SJCRH30 (cell line): ENCODE measurements around the gene AHCYL2. TPM values are rescaled to one million over a fixed set of nuclear protein-coding genes. Genes with fewer than 3 reads are reported as not detected.
"Not testable (repeated sequence)": the region's sequence is repeated elsewhere in the genome, so short reads cannot be mapped to it uniquely, and the experiment has no call there.

ENCODE experiments used
- DNase-seq, 2 experiments: peaks; one replicate each; pipeline ENCODE4 v3.0.0-alpha.2; 2015 to 2020
- H3K27ac ChIP-seq: fragments of 250-450 bp; sonication (Bioruptor Pico); 2 replicates; pipeline ENCODE4 v1.5.1; 2020; ENCODE audit warnings: mild to moderate bottlenecking, moderate library complexity
- H3K27me3 ChIP-seq: fragments of 250-450 bp; sonication (Bioruptor Pico); 2 replicates; pipeline ENCODE4 v1.5.1; 2020; ENCODE audit warnings: mild to moderate bottlenecking, moderate library complexity
- H3K36me3 ChIP-seq: fragments of 250-450 bp; sonication (Bioruptor Pico); 2 replicates; pipeline ENCODE4 v1.5.1; 2020; ENCODE audit warnings: mild to moderate bottlenecking, moderate library complexity
- H3K4me1 ChIP-seq: fragments of 250-450 bp; sonication (Bioruptor Pico); 2 replicates; pipeline ENCODE4 v1.5.1; 2020; ENCODE audit warnings: mild to moderate bottlenecking, moderate library complexity
- H3K4me3 ChIP-seq: fragments of 250-450 bp; sonication (Bioruptor Pico); 2 replicates; pipeline ENCODE4 v1.5.1; 2020; ENCODE audit warnings: mild to moderate bottlenecking, moderate library complexity
- H3K9me3 ChIP-seq: fragments of 250-450 bp; sonication (Bioruptor Pico); replicated peaks from 2 replicates; pipeline ENCODE4 v1.5.1; 2020; ENCODE audit warnings: mild to moderate bottlenecking, moderate library complexity
- total RNA-seq: library from RNA; depleted of rRNA; stranded (reverse); fragments of >200 nt; shearing (Covaris generic); gene quantifications from 2 replicates; pipeline ENCODE4 v1.2.3, GENCODE V29; 2014

Gene AHCYL2
- total RNA-seq, 1 experiment from 2014 or later: 10.9 TPM

- Histone ChIP-seq H3K4me1 (no peaks in the 10 kb centered on the region), H3K36me3 (no peaks in the 10 kb centered on the region), H3K27ac (no peak overlapping the region), H3K4me3 (no peak overlapping the region), H3K27me3 (no peaks in the 10 kb centered on the region), H3K9me3 (no peaks in the 10 kb centered on the region)
- no peak for DNase-seq
Measured at GRCh38 chr7:129394982-129395914, 170.4 kb downstream of the AHCYL2 start.

GRCh38 chr7:129401228-129401966 lies 176.6 kb downstream of the AHCYL2 start:
- H3K27ac ChIP-seq: no peak overlapping the region
- DNase-seq: no peak

GRCh38 chr7:129401967-129402860 lies 177.4 kb downstream of the AHCYL2 start:
- Histone ChIP-seq H3K9me3 (no peaks in the 10 kb centered on the region), H3K4me3 (no peak overlapping the region), H3K36me3 (no peaks in the 10 kb centered on the region), H3K4me1 (no peaks in the 10 kb centered on the region), H3K27ac (no peak overlapping the region), H3K27me3 (no peaks in the 10 kb centered on the region)
- DNase-seq: peak in 1 of 2 experiments; percentile 12

More at GRCh38 chr7:129401228-129401966, 176.6 kb downstream of the AHCYL2 start:
- Histone ChIP-seq H3K4me3 (no peak overlapping the region), H3K4me1 (no peaks in the 10 kb centered on the region), H3K27me3 (no peaks in the 10 kb centered on the region), H3K36me3 (no peaks in the 10 kb centered on the region), H3K9me3 (no peaks in the 10 kb centered on the region)

GRCh38 chr7:129405527-129405926 lies 180.7 kb downstream of the AHCYL2 start:
- no peak overlapping the region for H3K4me3 ChIP-seq
- no peak for DNase-seq

GRCh38 chr7:129410238-129410637 lies 185.4 kb downstream of the AHCYL2 start:
- H3K27me3 ChIP-seq, DNase-seq, H3K9me3 ChIP-seq, H3K36me3 ChIP-seq, H3K4me1 ChIP-seq, H3K27ac ChIP-seq, H3K4me3 ChIP-seq: not testable (repeated sequence)

More at GRCh38 chr7:129405527-129405926, 180.7 kb downstream of the AHCYL2 start:
- Histone ChIP-seq H3K27me3 (no peaks in the 10 kb centered on the region), H3K4me1 (no peaks in the 10 kb centered on the region), H3K36me3 (no peaks in the 10 kb centered on the region), H3K27ac (no peak overlapping the region), H3K9me3 (no peaks in the 10 kb centered on the region)

GRCh38 chr7:129412501-129412900 lies 187.7 kb downstream of the AHCYL2 start:
- no peaks in the 10 kb centered on the region for H3K9me3 ChIP-seq
- no peak overlapping the region for H3K4me3 ChIP-seq
- no peaks in the 10 kb centered on the region for H3K36me3 ChIP-seq
- no peak overlapping the region for H3K27ac ChIP-seq
- H3K4me1 ChIP-seq: no peaks in the 10 kb centered on the region
- DNase-seq: no peak
- no peaks in the 10 kb centered on the region for H3K27me3 ChIP-seq

- peak in 1 of 2 experiments; percentile 13 for DNase-seq
- Histone ChIP-seq H3K4me3 (no peak overlapping the region), H3K36me3 (no peaks in the 10 kb centered on the region; the same call in 1 of the 2 replicates), H3K27me3 (no peaks in the 10 kb centered on the region), H3K9me3 (no peaks in the 10 kb centered on the region), H3K4me1 (no peaks in the 10 kb centered on the region), H3K27ac (no peak overlapping the region)
Measured at GRCh38 chr7:129417073-129417472, 192.2 kb downstream of the AHCYL2 start.

GRCh38 chr7:129421717-129422250 lies 197.0 kb downstream of the AHCYL2 start:
- DNase-seq: no peak
- Histone ChIP-seq H3K27ac (no peak overlapping the region), H3K27me3 (no peaks in the 10 kb centered on the region)

GRCh38 chr7:129422727-129423126 lies 197.9 kb downstream of the AHCYL2 start:
- H3K9me3 ChIP-seq: no peaks in the 10 kb centered on the region
- no peaks in the 10 kb centered on the region; the same call in 1 of the 2 replicates for H3K36me3 ChIP-seq
- no peak for DNase-seq
- no peak overlapping the region for H3K27ac ChIP-seq
- no peaks in the 10 kb centered on the region for H3K27me3 ChIP-seq
- no peaks in the 10 kb centered on the region for H3K4me1 ChIP-seq
- no peak overlapping the region for H3K4me3 ChIP-seq

More at GRCh38 chr7:129421717-129422250, 197.0 kb downstream of the AHCYL2 start:
- Histone ChIP-seq H3K9me3 (no peaks in the 10 kb centered on the region), H3K4me3 (no peak overlapping the region), H3K36me3 (no peaks in the 10 kb centered on the region; the same call in 1 of the 2 replicates), H3K4me1 (no peaks in the 10 kb centered on the region)

- H3K4me3 ChIP-seq: no peak overlapping the region
- no peaks in the 10 kb centered on the region for H3K27me3 ChIP-seq
- no peaks in the 10 kb centered on the region for H3K4me1 ChIP-seq
- no peaks in the 10 kb centered on the region for H3K9me3 ChIP-seq
- peak in 1 of 2 experiments; percentile 29 for DNase-seq
- H3K27ac ChIP-seq: no peak overlapping the region
- H3K36me3 ChIP-seq: no peaks in the 10 kb centered on the region; the same call in 1 of the 2 replicates
Measured at GRCh38 chr7:129423700-129424410, 199.0 kb downstream of the AHCYL2 start.

GRCh38 chr7:129426482-129426881 lies 201.7 kb downstream of the AHCYL2 start:
- Histone ChIP-seq H3K36me3 (no peaks in the 10 kb centered on the region), H3K27me3 (no peaks in the 10 kb centered on the region), H3K4me1 (no peaks in the 10 kb centered on the region), H3K27ac (no peak overlapping the region), H3K9me3 (no peaks in the 10 kb centered on the region), H3K4me3 (no peak overlapping the region)
- DNase-seq: no peak

GRCh38 chr7:129427526-129428045 lies 202.8 kb downstream of the AHCYL2 start:
- H3K36me3 ChIP-seq: no peaks in the 10 kb centered on the region
- no peak for DNase-seq
- no peaks in the 10 kb centered on the region for H3K27me3 ChIP-seq
- H3K4me3 ChIP-seq: no peak overlapping the region
- no peak overlapping the region for H3K27ac ChIP-seq
- no peaks in the 10 kb centered on the region for H3K4me1 ChIP-seq
- H3K9me3 ChIP-seq: no peaks in the 10 kb centered on the region

GRCh38 chr7:129431911-129432643 lies 207.2 kb downstream of the AHCYL2 start:
- H3K4me3 ChIP-seq: no peak overlapping the region
- peaks cover 7% of the 10 kb centered on the region; the same call in 1 of the 2 replicates for H3K4me1 ChIP-seq
- no peaks in the 10 kb centered on the region for H3K27me3 ChIP-seq
- no peaks in the 10 kb centered on the region for H3K36me3 ChIP-seq
- DNase-seq: no peak
- no peaks in the 10 kb centered on the region for H3K9me3 ChIP-seq
- H3K27ac ChIP-seq: no peak overlapping the region
